Activated naive CD8-positive, alpha-beta T cell treated with anti-CD3 and anti-CD28 coated beads, Interleukin-2, amount 50 U/mL, for 24 hours (primary cell): ENCODE measurements around the gene PDE4C.

Source experiments
- ATAC-seq: fragments of 150-1000 bp; cut with Tn5 transposase; one replicate; pipeline ENCODE4 v1.10.0; 2021
- DNase-seq: peaks from one replicate; pipeline ENCODE4 v3.0.0; 2021
- H3K27ac Mint-ChIP-seq: one replicate; pipeline ENCODE4 v1.8.0; 2021; ENCODE audit warnings: mild to moderate bottlenecking, mixed read lengths
- H3K27me3 Mint-ChIP-seq: one replicate; pipeline ENCODE4 v1.8.0; 2021; ENCODE audit warnings: mixed read lengths
- H3K36me3 Mint-ChIP-seq: one replicate; pipeline ENCODE4 v1.8.0; 2021; ENCODE audit warnings: low read depth, mixed read lengths
- H3K4me1 Mint-ChIP-seq: one replicate; pipeline ENCODE4 v1.8.0; 2021; ENCODE audit warnings: mixed read lengths
- H3K4me3 Mint-ChIP-seq: one replicate; pipeline ENCODE4 v1.8.0; 2021; ENCODE audit warnings: mild to moderate bottlenecking, moderate library complexity, mixed read lengths
- H3K9me3 Mint-ChIP-seq: one replicate; pipeline ENCODE4 v1.8.0; 2021; ENCODE audit warnings: mixed read lengths

PDE4C gene

GRCh38 chr19:18262917-18263316 lies 36.7 kb upstream of the PDE4C start:
- Mint-ChIP-seq H3K9me3 (no peaks in the 10 kb centered on the region), H3K27me3 (no peaks in the 10 kb centered on the region), H3K4me3 (no peak overlapping the region), H3K27ac (no peak overlapping the region), H3K4me1 (no peaks in the 10 kb centered on the region), H3K36me3 (no peaks in the 10 kb centered on the region)
- no peak for DNase-seq
- no peak for ATAC-seq

- no peak for ATAC-seq
- no peaks in the 10 kb centered on the region for H3K9me3 Mint-ChIP-seq
- H3K36me3 Mint-ChIP-seq: no peaks in the 10 kb centered on the region
- H3K4me1 Mint-ChIP-seq: no peaks in the 10 kb centered on the region
- no peak overlapping the region for H3K4me3 Mint-ChIP-seq
- DNase-seq: no peak
- no peak overlapping the region for H3K27ac Mint-ChIP-seq
- H3K27me3 Mint-ChIP-seq: no peaks in the 10 kb centered on the region
Observed at GRCh38 chr19:18262144-18262543, 35.9 kb upstream of the PDE4C start.

- Mint-ChIP-seq H3K4me3 (no peak overlapping the region), H3K27me3 (no peaks in the 10 kb centered on the region), H3K36me3 (no peaks in the 10 kb centered on the region), H3K4me1 (no peaks in the 10 kb centered on the region), H3K9me3 (no peaks in the 10 kb centered on the region), H3K27ac (no peak overlapping the region)
- ATAC-seq (no peak), DNase-seq (no peak)
Observed at GRCh38 chr19:18261474-18261873, 35.2 kb upstream of the PDE4C start.

- Mint-ChIP-seq H3K27me3 (peaks cover 5% of the 10 kb centered on the region), H3K4me1 (no peaks in the 10 kb centered on the region), H3K4me3 (no peak overlapping the region), H3K27ac (no peak overlapping the region), H3K9me3 (no peaks in the 10 kb centered on the region), H3K36me3 (no peaks in the 10 kb centered on the region)
- DNase-seq (no peak), ATAC-seq (no peak)
Observed at GRCh38 chr19:18259893-18260292, 33.7 kb upstream of the PDE4C start.

GRCh38 chr19:18257503-18258470 lies 31.5 kb upstream of the PDE4C start:
- no peak overlapping the region for H3K27ac Mint-ChIP-seq
- DNase-seq (no peak), ATAC-seq (no peak)
- H3K27me3 Mint-ChIP-seq: peaks cover 20% of the 10 kb centered on the region
- peaks cover 3% of the 10 kb centered on the region for H3K4me1 Mint-ChIP-seq
- no peak overlapping the region for H3K4me3 Mint-ChIP-seq
- no peaks in the 10 kb centered on the region for H3K36me3 Mint-ChIP-seq
- H3K9me3 Mint-ChIP-seq: no peaks in the 10 kb centered on the region

- H3K27me3 Mint-ChIP-seq: peaks cover 27% of the 10 kb centered on the region
- no peak overlapping the region for H3K27ac Mint-ChIP-seq
- no peak overlapping the region for H3K4me3 Mint-ChIP-seq
- ATAC-seq: no peak
- H3K36me3 Mint-ChIP-seq: no peaks in the 10 kb centered on the region
- peaks cover 3% of the 10 kb centered on the region for H3K4me1 Mint-ChIP-seq
- H3K9me3 Mint-ChIP-seq: no peaks in the 10 kb centered on the region
- no peak for DNase-seq
Observed at GRCh38 chr19:18254546-18255503, 28.6 kb upstream of the PDE4C start.

- Mint-ChIP-seq H3K27me3 (peaks cover 27% of the 10 kb centered on the region), H3K27ac (no peak overlapping the region), H3K9me3 (no peaks in the 10 kb centered on the region), H3K36me3 (no peaks in the 10 kb centered on the region), H3K4me3 (no peak overlapping the region), H3K4me1 (peaks cover 3% of the 10 kb centered on the region)
- DNase-seq: no peak
- no peak for ATAC-seq
Observed at GRCh38 chr19:18253716-18254115, 27.5 kb upstream of the PDE4C start.

GRCh38 chr19:18253130-18253529 lies 26.9 kb upstream of the PDE4C start:
- ATAC-seq: no peak
- H3K4me3 Mint-ChIP-seq: no peak overlapping the region
- H3K4me1 Mint-ChIP-seq: peaks cover 3% of the 10 kb centered on the region
- no peak overlapping the region for H3K27ac Mint-ChIP-seq
- DNase-seq: no peak
- peaks cover 27% of the 10 kb centered on the region for H3K27me3 Mint-ChIP-seq
- H3K36me3 Mint-ChIP-seq: no peaks in the 10 kb centered on the region
- H3K9me3 Mint-ChIP-seq: no peaks in the 10 kb centered on the region

- Mint-ChIP-seq H3K27me3 (peaks cover 27% of the 10 kb centered on the region), H3K4me1 (peaks cover 3% of the 10 kb centered on the region), H3K36me3 (no peaks in the 10 kb centered on the region), H3K4me3 (no peak overlapping the region), H3K27ac (no peak overlapping the region), H3K9me3 (no peaks in the 10 kb centered on the region)
- no peak for ATAC-seq
- no peak for DNase-seq
Observed at GRCh38 chr19:18252370-18252717, 26.1 kb upstream of the PDE4C start.

GRCh38 chr19:18251587-18252369 lies 25.5 kb upstream of the PDE4C start:
- no peak overlapping the region for H3K27ac Mint-ChIP-seq
- ATAC-seq (peak; percentile 80), DNase-seq (peak; percentile 85)
- no peaks in the 10 kb centered on the region for H3K36me3 Mint-ChIP-seq
- peaks cover 3% of the 10 kb centered on the region for H3K4me1 Mint-ChIP-seq
- H3K9me3 Mint-ChIP-seq: no peaks in the 10 kb centered on the region
- no peak overlapping the region for H3K4me3 Mint-ChIP-seq
- peaks cover 27% of the 10 kb centered on the region for H3K27me3 Mint-ChIP-seq

GRCh38 chr19:18249834-18250233 lies 23.6 kb upstream of the PDE4C start:
- Mint-ChIP-seq H3K4me1 (peaks cover 3% of the 10 kb centered on the region), H3K27me3 (peaks cover 22% of the 10 kb centered on the region)
- no peak for ATAC-seq

GRCh38 chr19:18245297-18245696 lies 19.1 kb upstream of the PDE4C start:
- no peaks in the 10 kb centered on the region for H3K36me3 Mint-ChIP-seq
- H3K27ac Mint-ChIP-seq: no peak overlapping the region
- DNase-seq: no peak
- H3K4me3 Mint-ChIP-seq: no peak overlapping the region
- no peaks in the 10 kb centered on the region for H3K9me3 Mint-ChIP-seq
- no peak for ATAC-seq
- H3K4me1 Mint-ChIP-seq: no peaks in the 10 kb centered on the region
- H3K27me3 Mint-ChIP-seq: peaks cover 8% of the 10 kb centered on the region

More at GRCh38 chr19:18249834-18250233, 23.6 kb upstream of the PDE4C start:
- Mint-ChIP-seq H3K36me3 (no peaks in the 10 kb centered on the region), H3K4me3 (no peak overlapping the region), H3K27ac (no peak overlapping the region), H3K9me3 (no peaks in the 10 kb centered on the region)
- no peak for DNase-seq

- H3K9me3 Mint-ChIP-seq: no peaks in the 10 kb centered on the region
- peaks cover 34% of the 10 kb centered on the region for H3K27me3 Mint-ChIP-seq
- no peak overlapping the region for H3K4me3 Mint-ChIP-seq
- DNase-seq (no peak), ATAC-seq (no peak)
- no peak overlapping the region for H3K27ac Mint-ChIP-seq
- no peaks in the 10 kb centered on the region for H3K4me1 Mint-ChIP-seq
- no peaks in the 10 kb centered on the region for H3K36me3 Mint-ChIP-seq
Observed at GRCh38 chr19:18239303-18239702, 13.1 kb upstream of the PDE4C start.

- peaks cover 20% of the 10 kb centered on the region for H3K4me1 Mint-ChIP-seq
- DNase-seq: no peak
- H3K36me3 Mint-ChIP-seq: peaks cover 2% of the 10 kb centered on the region
- H3K27me3 Mint-ChIP-seq: peaks cover 66% of the 10 kb centered on the region
- H3K4me3 Mint-ChIP-seq: no peak overlapping the region
- ATAC-seq: no peak
- H3K27ac Mint-ChIP-seq: no peak overlapping the region
- H3K9me3 Mint-ChIP-seq: peaks cover 7% of the 10 kb centered on the region
Observed at GRCh38 chr19:18234194-18234593, 8.0 kb upstream of the PDE4C start.
